Caco-2 (cell line): ENCODE measurements around the gene PDE7B. TPM values are rescaled to one million over a fixed set of nuclear protein-coding genes. Genes with fewer than 3 reads are reported as not detected.

ENCODE experiments used
- BruUV-seq: library from RNA; stranded (reverse); fragments of 400-500 nt; replicated peaks from 2 replicates; lab custom pipeline; 2021; lab: Mats Ljungman, UMichigan
- CTCF ChIA-PET: fragments of 300-600 bp; sonication (Branson Sonifier 250); formaldehyde crosslinking; loops from one replicate; lab custom pipeline; 2022; ENCODE audit warnings: antibody characterized with exemption; lab: Charles Lee
- POLR2A ChIA-PET: fragments of 300-600 bp; sonication (Branson Sonifier 250); formaldehyde crosslinking; loops from one replicate; lab custom pipeline; 2022; ENCODE audit warnings: antibody characterized with exemption; lab: Charles Lee
- DNase-seq, 2 experiments: peaks; one replicate each; pipeline versions ENCODE4 v3.0.0 to v3.0.0-alpha.2; 2020 to 2022
- H3K27me3 ChIP-seq: replicated peaks from 2 replicates; pipeline ENCODE4 v1.6.0; 2011; ENCODE audit warnings: low read length; ENCODE audit not compliant: control insufficient read depth, insufficient read depth
- H3K36me3 ChIP-seq: 2 replicates; pipeline ENCODE4 v1.5.1; 2011; ENCODE audit warnings: low read length; ENCODE audit not compliant: control insufficient read depth, insufficient read depth
- H3K4me1 ChIP-seq: fragments of 250-450 bp; sonication (Bioruptor Pico); 2 replicates; pipeline ENCODE4 v1.5.1; 2020; ENCODE audit warnings: mild to moderate bottlenecking
- H3K4me3 ChIP-seq: 2 replicates; pipeline ENCODE4 v1.5.1; 2011; ENCODE audit warnings: low read depth, mild to moderate bottlenecking, control low read depth, low read length
- H3K9me3 ChIP-seq: fragments of 250-450 bp; sonication (Bioruptor Pico); 2 replicates; pipeline ENCODE4 v1.5.1; 2020; ENCODE audit warnings: mild to moderate bottlenecking, moderate library complexity
- H3K27ac Mint-ChIP-seq: one replicate; pipeline ENCODE4 v1.8.0; 2022; ENCODE audit warnings: mixed read lengths; ENCODE audit not compliant: unreplicated experiment
- H3K27me3 Mint-ChIP-seq: one replicate; pipeline ENCODE4 v1.8.0; 2022; ENCODE audit warnings: mixed read lengths; ENCODE audit not compliant: insufficient read depth, unreplicated experiment
- H3K36me3 Mint-ChIP-seq: one replicate; pipeline ENCODE4 v1.8.0; 2022; ENCODE audit warnings: mild to moderate bottlenecking, mixed read lengths; ENCODE audit not compliant: insufficient read depth, unreplicated experiment
- H3K4me1 Mint-ChIP-seq: one replicate; pipeline ENCODE4 v1.8.0; 2022; ENCODE audit warnings: low read depth, mixed read lengths; ENCODE audit not compliant: unreplicated experiment
- H3K4me3 Mint-ChIP-seq: one replicate; pipeline ENCODE4 v1.8.0; 2022; ENCODE audit warnings: mild to moderate bottlenecking, moderate library complexity, mixed read lengths; ENCODE audit not compliant: unreplicated experiment
- H3K9me3 Mint-ChIP-seq: one replicate; pipeline ENCODE4 v1.8.0; 2022; ENCODE audit warnings: mixed read lengths; ENCODE audit not compliant: unreplicated experiment
- CTCF ChIP-seq, 2 experiments: fragments of 200-600 bp in 1 of 2; IDR thresholded peaks; 1 replicate in 1 of 2; 2 replicates in 1 of 2; pipeline versions ENCODE4 v1.5.1 to v1.8.0; 2011 to 2022; ENCODE audit warnings: antibody characterized with exemption in 1 of 2, control low read depth in 1 of 2, inconsistent platforms in 1 of 2, low read depth in 1 of 2, low read length in 1 of 2, mild to moderate bottlenecking in 1 of 2, moderate library complexity in 1 of 2; ENCODE audit not compliant: insufficient read depth in 1 of 2, severe bottlenecking in 1 of 2, unreplicated experiment in 1 of 2
- intact Hi-C: fragments of 100-400 bp; cut with micrococcal nuclease; formaldehyde crosslinking; loops from one replicate; pipeline ENCODE4 v1.10.0; 2022; ENCODE audit not compliant: unreplicated experiment
- total RNA-seq: library from RNA; stranded (reverse); gene quantifications from 2 replicates; pipeline ENCODE4 v1.2.3, GENCODE V29; 2022

The PDE7B gene
- total RNA-seq, 1 experiment from 2014 or later = not detected

GRCh38 chr6:136173519-136174507 is 322.3 kb downstream of the PDE7B start:
- H3K4me1 ChIP-seq = no peaks in the 10 kb centered on the region
- Mint-ChIP-seq H3K27me3 (no peaks in the 10 kb centered on the region), H3K9me3 (no peaks in the 10 kb centered on the region), H3K36me3 (no peaks in the 10 kb centered on the region), H3K4me1 (no peaks in the 10 kb centered on the region), H3K4me3 (no peak overlapping the region), H3K27ac (no peak overlapping the region)
- H3K27me3 ChIP-seq = no peaks in the 10 kb centered on the region
- ChIA-PET POLR2A (no interaction called here), CTCF (no interaction called here)
- no peak for TF ChIP-seq CTCF (IDR thresholded peaks at IDR 0.05; ENCODE audit: insufficient read depth in 1 of 2, low read depth in 1 of 2, low read length in 1 of 2, severe bottlenecking in 1 of 2, unreplicated experiment in 1 of 2)
- no TSS peak for BruUV-seq
- intact Hi-C loops = no loop called here
- no peak for DNase-seq
- no peak overlapping the region for H3K4me3 ChIP-seq
- no peaks in the 10 kb centered on the region for H3K9me3 ChIP-seq
- no peaks in the 10 kb centered on the region for H3K36me3 ChIP-seq

GRCh38 chr6:136174510-136174909 is 323.0 kb downstream of the PDE7B start:
- TF ChIP-seq CTCF (IDR thresholded peaks at IDR 0.05; ENCODE audit: insufficient read depth in 1 of 2, low read depth in 1 of 2, low read length in 1 of 2, severe bottlenecking in 1 of 2, unreplicated experiment in 1 of 2) = no peak
- POLR2A ChIA-PET = no interaction called here
- no peaks in the 10 kb centered on the region for H3K36me3 ChIP-seq
- no TSS peak for BruUV-seq
- CTCF ChIA-PET = no interaction called here
- H3K4me1 ChIP-seq = no peaks in the 10 kb centered on the region
- no peaks in the 10 kb centered on the region for H3K9me3 ChIP-seq
- Mint-ChIP-seq H3K4me3 (no peak overlapping the region), H3K4me1 (no peaks in the 10 kb centered on the region), H3K9me3 (no peaks in the 10 kb centered on the region), H3K27me3 (no peaks in the 10 kb centered on the region), H3K36me3 (no peaks in the 10 kb centered on the region), H3K27ac (no peak overlapping the region)
- H3K4me3 ChIP-seq = no peak overlapping the region
- intact Hi-C loops = no loop called here
- DNase-seq = no peak
- no peaks in the 10 kb centered on the region for H3K27me3 ChIP-seq

- POLR2A ChIA-PET = no interaction called here
Measured at GRCh38 chr6:136175873-136176272, 324.4 kb downstream of the PDE7B start.

More at GRCh38 chr6:136175873-136176272, 324.4 kb downstream of the PDE7B start:
- intact Hi-C loops = no loop called here
- Mint-ChIP-seq H3K4me3 (no peak overlapping the region), H3K27me3 (no peaks in the 10 kb centered on the region), H3K4me1 (no peaks in the 10 kb centered on the region), H3K9me3 (no peaks in the 10 kb centered on the region), H3K36me3 (no peaks in the 10 kb centered on the region), H3K27ac (no peak overlapping the region)
- Histone ChIP-seq H3K4me1 (no peaks in the 10 kb centered on the region), H3K4me3 (no peak overlapping the region), H3K27me3 (no peaks in the 10 kb centered on the region), H3K36me3 (no peaks in the 10 kb centered on the region), H3K9me3 (no peaks in the 10 kb centered on the region)
- BruUV-seq = no TSS peak
- TF ChIP-seq CTCF (IDR thresholded peaks at IDR 0.05; ENCODE audit: insufficient read depth in 1 of 2, low read depth in 1 of 2, low read length in 1 of 2, severe bottlenecking in 1 of 2, unreplicated experiment in 1 of 2) = no peak
- CTCF ChIA-PET = no interaction called here
- DNase-seq = no peak
